Tibial nerve (tissue), 4 donors: ENCODE measurements around the gene CARD14.
A peak's percentile ranks its signal among the peaks of the same experiment; 100 is the strongest.

Experiments
- CTCF ChIP-seq, 5 experiments: fragments of 200-600 bp in 3 of 5; fragments of 450-650 bp in 2 of 5; sonication (generic) in 3 of 5; IDR thresholded peaks; one replicate each; pipeline ENCODE4 v1.5.1; 2016 to 2019; ENCODE audit warnings: antibody characterized with exemption in 5 of 5, mild to moderate bottlenecking in 3 of 5, moderate library complexity in 2 of 5
- EP300 ChIP-seq, 2 donors: sonication (generic); formaldehyde crosslinking; IDR thresholded peaks; one replicate each; pipeline ENCODE4 v1.6.1; 2017; ENCODE audit warnings: antibody characterized with exemption in 2 of 2, mild to moderate bottlenecking in 1 of 2
- POLR2A ChIP-seq, 2 donors: fragments of 450-650 bp; IDR thresholded peaks; one replicate each; pipeline ENCODE4 v1.6.1; 2017; ENCODE audit warnings: antibody characterized with exemption in 2 of 2, mild to moderate bottlenecking in 2 of 2, moderate library complexity in 2 of 2

DNA sequence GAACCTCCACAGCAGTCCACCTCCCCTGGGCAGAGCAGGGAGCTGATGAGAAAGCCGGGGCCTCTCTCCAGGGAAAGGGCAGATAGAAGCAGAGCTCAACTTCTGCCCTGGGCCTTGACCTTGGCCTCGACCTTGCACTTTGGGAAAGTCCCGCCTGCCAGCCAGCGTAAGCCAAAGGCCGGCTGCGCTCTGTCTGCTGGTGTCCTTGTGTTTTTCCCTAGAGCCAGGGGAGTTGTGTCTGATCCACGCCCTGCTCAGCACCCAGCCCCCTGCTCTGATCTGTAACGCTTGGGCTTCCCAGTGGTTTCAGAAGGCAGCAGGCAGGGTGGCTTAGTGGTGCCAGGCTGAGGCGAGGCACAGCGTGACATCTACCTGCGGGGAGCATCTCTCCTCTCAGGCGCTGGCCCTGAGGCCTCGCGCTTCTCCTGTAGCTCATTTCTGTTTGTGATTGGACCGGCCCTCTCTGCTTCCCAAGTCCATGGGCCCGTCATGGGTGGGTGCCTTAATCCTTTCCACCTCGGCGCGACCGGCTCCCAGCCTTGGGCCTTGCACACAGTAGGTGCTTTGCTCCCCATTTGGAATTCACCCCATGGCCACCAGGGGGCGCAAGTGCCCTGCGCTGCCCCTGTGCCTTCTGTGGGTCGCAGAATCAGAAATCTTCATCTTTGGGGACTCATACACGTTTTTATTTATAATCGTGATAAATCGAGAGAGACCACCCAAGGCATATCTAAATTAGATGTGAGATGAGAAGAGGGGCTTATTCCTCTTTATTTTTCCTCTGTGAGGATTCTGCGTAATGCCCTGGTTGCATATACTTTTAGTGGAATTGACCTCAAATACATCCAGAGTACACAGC lies 26.1 kb downstream of the CARD14 start:
- TF ChIP-seq CTCF (IDR thresholded peaks at IDR 0.05) (peak; percentile 67 to 90 (median 87)), EP300 (IDR thresholded peaks at IDR 0.05) (no peak), POLR2A (IDR thresholded peaks at IDR 0.05) (no peak)
